ENCODE data around the gene INSIG1. TPM values are rescaled to one million over a fixed set of nuclear protein-coding genes. Genes with fewer than 3 reads are reported as not detected.

The INSIG1 gene
- total RNA-seq, 1 donor from 2014 or later, result 8.7 TPM

DNA sequence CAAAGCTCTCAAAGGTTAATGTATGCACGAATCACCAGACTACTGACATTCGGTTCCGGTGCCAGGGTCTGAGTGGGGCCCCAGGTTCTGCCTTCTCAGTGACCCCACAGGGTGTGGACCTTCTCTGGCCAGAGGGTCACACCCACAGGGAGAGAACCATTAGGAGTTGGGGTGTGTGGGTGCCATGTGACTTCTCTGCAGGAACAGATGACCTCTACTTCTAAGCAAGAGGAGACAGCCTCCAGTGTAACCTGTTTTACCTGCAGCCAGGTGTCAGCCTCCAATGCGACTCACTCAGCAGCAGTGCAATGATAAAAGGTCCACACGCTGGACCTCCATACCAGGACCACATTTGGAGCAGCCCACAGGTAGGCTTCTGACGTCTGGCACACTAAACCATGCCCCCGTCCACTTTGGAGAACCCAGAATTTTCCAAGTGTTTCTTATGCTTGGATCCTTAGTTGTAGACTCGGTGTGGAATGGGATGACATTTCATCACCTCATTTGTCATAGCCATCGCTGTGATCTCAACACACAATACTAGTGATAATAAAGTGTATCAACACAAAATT, 16.2 kb upstream of the INSIG1 start:
- ATAC-seq (no peak), DNase-seq (no peak)
- intact Hi-C loops (cut with micrococcal nuclease), result no loop called here

DNA sequence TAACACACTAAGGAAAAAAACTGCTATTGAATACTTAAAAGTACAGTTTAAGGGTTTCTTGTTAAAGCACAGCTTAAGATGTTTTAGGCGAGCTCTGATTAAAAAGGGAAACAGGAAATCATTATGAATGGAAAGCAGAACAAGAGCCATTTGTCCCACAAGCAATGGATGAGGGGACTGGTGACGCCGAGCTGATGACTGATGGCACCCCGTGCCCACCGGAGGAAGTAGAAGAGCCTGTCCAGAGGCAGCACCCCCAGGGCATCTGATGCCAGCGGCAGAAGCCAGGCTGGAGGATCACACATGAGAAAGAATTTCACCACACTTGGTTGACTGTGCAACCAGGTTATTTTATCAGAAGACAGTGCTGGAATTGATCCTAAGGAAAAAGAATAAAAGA, 15.0 kb upstream of the INSIG1 start:
- no peak for DNase-seq
- intact Hi-C loops (cut with micrococcal nuclease), result no loop called here
- ATAC-seq, result no peak

GRCh38 chr7:155283565-155284194, 14.0 kb upstream of the INSIG1 start:
- no peak for ATAC-seq
- intact Hi-C loops (cut with micrococcal nuclease), result no loop called here
- DNase-seq, result no peak

DNA sequence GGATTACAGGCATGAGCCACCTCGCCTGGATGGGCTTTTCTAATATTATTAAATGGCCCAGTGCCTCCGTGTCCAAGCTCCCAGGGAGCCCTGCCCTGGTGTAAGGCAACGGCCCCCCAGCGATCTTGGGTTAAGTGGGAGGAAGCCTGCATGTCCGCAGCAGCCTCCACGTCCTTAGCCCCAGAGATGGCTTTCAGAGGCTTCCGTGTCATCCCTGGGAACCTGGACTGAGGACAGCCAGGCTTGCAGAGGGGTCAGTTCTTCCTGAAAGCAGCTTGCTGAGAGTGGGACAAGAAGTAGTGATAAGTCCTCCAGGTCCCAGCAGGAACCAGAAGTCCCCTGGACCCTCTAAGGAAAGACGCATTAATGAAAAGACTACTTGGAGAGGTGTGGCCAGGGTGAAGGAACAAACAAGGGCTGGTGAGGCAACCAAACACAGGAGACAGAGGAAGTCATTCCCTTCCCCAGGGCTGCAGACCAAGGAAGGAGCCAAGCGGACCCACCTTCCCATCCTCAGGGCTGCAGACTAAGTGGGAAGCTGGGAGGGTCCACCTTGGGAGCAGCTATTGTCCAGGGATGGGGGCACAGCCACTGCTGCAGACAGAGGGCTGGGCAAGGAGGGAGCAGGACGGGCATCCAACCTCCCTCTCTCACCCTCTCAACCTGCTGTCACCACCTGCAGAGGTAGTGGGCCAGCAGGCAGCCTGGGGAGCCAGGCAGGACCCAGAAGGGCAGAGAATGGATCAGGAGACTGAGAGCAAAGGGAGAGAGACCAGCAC, 13.0 kb upstream of the INSIG1 start:
- no peak for DNase-seq
- ATAC-seq, result no peak
- intact Hi-C loops (cut with micrococcal nuclease), result no loop called here

DNA sequence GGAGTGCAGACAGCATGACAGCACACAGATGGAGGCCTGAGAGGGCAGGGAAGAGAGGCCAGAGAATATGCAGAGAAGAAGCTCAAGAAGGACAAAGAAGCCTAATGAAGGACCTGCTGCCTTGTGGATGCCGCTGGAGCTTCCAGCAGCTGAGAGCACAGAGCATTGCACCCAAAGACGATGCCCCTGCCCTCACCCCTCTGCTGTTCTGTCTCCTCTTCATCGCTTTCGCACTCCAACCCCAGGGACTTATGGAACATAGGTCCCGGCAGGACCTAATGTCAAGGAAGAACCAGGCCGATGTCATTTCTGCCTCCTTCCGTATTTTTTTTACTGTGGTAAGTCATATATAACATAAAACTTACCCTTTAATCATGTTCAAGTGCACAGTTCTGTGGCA, 12.3 kb upstream of the INSIG1 start:
- no peak for DNase-seq
- intact Hi-C loops (cut with micrococcal nuclease), result no loop called here
- no peak for ATAC-seq

GRCh38 chr7:155285833-155286232, 11.8 kb upstream of the INSIG1 start:
- DNase-seq (no peak), ATAC-seq (no peak)
- intact Hi-C loops (cut with micrococcal nuclease), result no loop called here

DNA sequence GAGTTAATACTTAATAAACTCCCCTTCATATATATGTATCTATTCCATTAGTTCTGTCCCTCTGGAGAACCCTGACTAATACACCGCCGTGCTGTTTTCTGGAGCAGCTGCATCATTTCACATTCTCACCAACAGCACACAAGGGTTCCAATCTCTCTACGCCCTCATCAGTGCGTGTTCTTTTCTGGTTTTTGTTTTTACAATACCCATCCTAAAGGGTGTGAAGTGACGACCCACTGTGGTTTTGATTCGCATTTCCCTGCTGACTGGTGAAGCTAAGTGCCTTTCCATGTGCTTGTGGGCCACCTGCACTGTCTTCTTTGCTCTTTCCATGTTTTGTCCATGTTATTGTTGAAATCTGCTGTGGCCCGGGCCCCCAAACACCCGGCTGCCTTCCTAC, 11.0 kb upstream of the INSIG1 start:
- DNase-seq (no peak), ATAC-seq (no peak)
- intact Hi-C loops (cut with micrococcal nuclease), result no loop called here

GRCh38 chr7:155287284-155287935, 10.3 kb upstream of the INSIG1 start:
- intact Hi-C loops (cut with micrococcal nuclease), result no loop called here
- ATAC-seq, result no peak
- no peak for DNase-seq

DNA sequence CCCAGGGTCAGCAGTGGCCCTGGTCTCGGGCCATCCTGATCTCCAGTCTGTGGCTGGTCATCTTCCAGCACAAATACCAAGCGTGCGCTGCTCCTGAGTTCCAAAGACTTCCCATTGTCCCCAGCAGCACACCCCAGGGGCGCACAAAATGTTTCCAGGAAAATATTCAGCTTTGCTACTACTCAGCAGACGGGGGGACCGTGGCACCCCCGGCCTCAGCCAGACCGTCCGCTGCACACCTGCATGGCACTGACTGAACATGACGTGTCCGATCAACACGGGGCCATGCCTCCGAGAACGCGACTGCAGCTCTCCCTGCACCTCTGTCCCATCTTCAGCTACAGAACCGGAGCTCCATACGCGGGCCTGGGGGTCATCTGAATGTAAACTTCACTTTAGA, 9.6 kb upstream of the INSIG1 start:
- ATAC-seq (no peak), DNase-seq (no peak)
- intact Hi-C loops (cut with micrococcal nuclease), result no loop called here

- intact Hi-C loops (cut with micrococcal nuclease), result no loop called here
- no peak for ATAC-seq
- no peak for DNase-seq
These were observed 8.6 kb upstream of the INSIG1 start for GRCh38 chr7:155289107-155289506.

GRCh38 chr7:155289949-155290501, 7.7 kb upstream of the INSIG1 start:
- ATAC-seq, result no peak
- intact Hi-C loops (cut with micrococcal nuclease), result no loop called here

DNA sequence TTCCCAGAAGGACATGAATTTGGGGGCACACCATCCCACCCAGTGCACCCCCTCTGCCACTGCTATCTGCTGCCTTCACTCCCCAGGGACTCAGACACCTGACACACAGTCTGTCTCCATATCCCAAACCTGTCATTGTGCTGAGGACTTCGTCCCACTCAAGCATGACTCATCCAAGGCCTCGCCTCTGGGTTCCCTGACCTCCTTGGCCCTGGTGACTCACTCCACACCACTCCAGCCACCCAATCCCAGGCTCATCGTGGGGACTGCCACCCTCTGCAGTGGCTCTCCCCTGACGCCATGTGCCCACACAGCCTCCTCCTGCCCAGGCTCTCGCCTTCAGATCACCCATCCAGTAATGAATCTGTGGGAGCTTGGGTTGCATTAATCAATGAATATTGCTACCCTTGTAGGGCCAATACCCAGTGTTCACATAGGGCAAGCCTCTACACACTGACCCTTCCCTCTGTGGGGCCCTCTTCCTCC, 6.6 kb upstream of the INSIG1 start:
- DNase-seq (no peak), ATAC-seq (peak; percentile 17)
- intact Hi-C loops (cut with micrococcal nuclease), result no loop called here

More at GRCh38 chr7:155289949-155290501, 7.7 kb upstream of the INSIG1 start:
- no peak for DNase-seq

DNA sequence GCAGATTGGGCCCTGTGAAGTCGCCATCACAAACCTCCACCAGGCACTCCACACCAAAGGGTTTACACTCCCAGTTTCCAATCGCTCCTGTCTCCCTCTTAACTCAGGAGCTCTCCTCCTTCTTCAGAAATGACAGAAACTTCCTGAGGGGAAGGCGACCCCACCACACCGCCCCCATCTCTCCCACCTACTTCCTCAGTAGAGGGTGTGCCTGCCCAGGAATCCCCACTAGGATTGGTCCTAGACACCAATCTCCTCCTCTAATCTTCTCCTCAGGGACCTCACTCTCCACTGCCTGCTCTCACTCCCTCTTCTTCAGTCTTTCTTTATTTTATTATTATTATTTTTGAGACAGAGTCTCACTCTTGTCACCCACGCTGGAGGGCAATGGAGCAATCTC, 5.9 kb upstream of the INSIG1 start:
- intact Hi-C loops (cut with micrococcal nuclease), result no loop called here
- DNase-seq, result no peak
- no peak for ATAC-seq

- ATAC-seq, result no peak
- intact Hi-C loops (cut with micrococcal nuclease), result no loop called here
These were observed 4.9 kb upstream of the INSIG1 start for GRCh38 chr7:155292680-155293226.

GRCh38 chr7:155293721-155294510, 3.8 kb upstream of the INSIG1 start:
- intact Hi-C loops (cut with micrococcal nuclease), result no loop called here
- no peak for ATAC-seq
- no peak for DNase-seq

More at GRCh38 chr7:155292680-155293226, 4.9 kb upstream of the INSIG1 start:
- DNase-seq, result no peak

GRCh38 chr7:155294511-155294778, 3.2 kb upstream of the INSIG1 start:
- no peak for DNase-seq

DNA sequence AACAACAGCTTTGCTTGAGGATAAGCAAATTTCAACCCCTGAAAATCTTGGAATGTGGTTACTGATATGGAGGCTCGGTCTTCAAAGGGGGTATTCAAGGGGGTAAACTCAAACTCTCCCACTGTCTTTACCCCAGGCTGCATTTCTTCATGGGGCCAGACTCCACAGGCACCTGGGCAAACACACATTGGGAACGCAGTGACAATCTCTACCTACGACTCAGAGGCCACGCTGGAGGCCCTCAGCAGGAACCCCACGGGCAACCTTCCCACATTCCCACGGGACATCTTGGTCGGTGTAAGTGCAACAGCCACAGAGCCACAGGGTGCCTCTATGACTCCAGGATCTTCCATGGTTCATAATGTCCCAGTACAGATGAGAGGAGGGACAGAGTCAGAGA, 2.2 kb upstream of the INSIG1 start:
- DNase-seq, result no peak
- intact Hi-C loops (cut with micrococcal nuclease), result no loop called here

More at GRCh38 chr7:155294511-155294778, 3.2 kb upstream of the INSIG1 start:
- ATAC-seq, result no peak
- intact Hi-C loops (cut with micrococcal nuclease), result no loop called here

GRCh38 chr7:155296006-155296787, 1.5 kb upstream of the INSIG1 start:
- ATAC-seq, result no peak
- intact Hi-C loops (cut with micrococcal nuclease), result no loop called here
- no peak for DNase-seq

More for the DNA sequence above, 2.2 kb upstream of the INSIG1 start:
- ATAC-seq, result no peak

All from left ventricle myocardium superior (tissue), 1 donor.